HCT116 (cell line): ENCODE results near the gene SSUH2. TPM values are rescaled to one million over a fixed set of nuclear protein-coding genes. Genes with fewer than 3 reads are reported as not detected.

ENCODE experiments used
- ATAC-seq: fragments of 200-7000 bp; cut with Tn5 transposase; 2 replicates; pipeline ENCODE4 v1.9.1; 2020; ENCODE audit warnings: mild to moderate bottlenecking, moderate library complexity
- BruUV-seq: library from RNA; stranded (reverse); fragments of 400-500 nt; replicated peaks from 2 replicates; lab custom pipeline; 2021; lab: Mats Ljungman, UMichigan
- CTCF ChIA-PET: fragments of 300-600 bp; sonication (Branson Sonifier 250); formaldehyde crosslinking; loops from one replicate; lab custom pipeline; 2021; ENCODE audit warnings: antibody characterized with exemption; lab: Charles Lee
- POLR2A ChIA-PET: fragments of 300-600, 350-600 bp; sonication (Branson Sonifier 250); formaldehyde crosslinking; loops from one replicate; lab custom pipeline; 2021; ENCODE audit warnings: antibody characterized with exemption; lab: Charles Lee
- RAD21 ChIA-PET, 2 experiments: fragments of 300-600 bp; sonication (Branson Sonifier 250); formaldehyde crosslinking; loops; one replicate each; lab custom pipeline; 2023; ENCODE audit warnings: low total read pairs in 2 of 2; ENCODE audit not compliant: uncharacterized antibody in 2 of 2, unreplicated experiment in 2 of 2, low non-redundant PET in 1 of 2; lab: Charles Lee
- DNase-seq: peaks from one replicate; pipeline ENCODE4 v3.0.0-alpha.2; 2010; ENCODE audit warnings: low read depth, low spot score
- H2AFZ ChIP-seq: fragments of 200-600 bp; shearing (Covaris generic), sonication (generic); 2 replicates; pipeline ENCODE4 v1.6.1; 2017; ENCODE audit warnings: low read depth, mixed run types, mixed read lengths, antibody characterized with exemption, low read length; ENCODE audit not compliant: poor library complexity, severe bottlenecking
- H3K27ac ChIP-seq: 2 replicates; pipeline ENCODE4 v1.5.1; 2012; ENCODE audit warnings: low read depth, low read length
- H3K27me3 ChIP-seq: fragments of 200-600 bp; sonication (generic); 2 replicates; pipeline ENCODE4 v1.6.1; 2016; ENCODE audit warnings: mixed run types, low read length, mixed read lengths; ENCODE audit not compliant: insufficient read depth
- H3K36me3 ChIP-seq, 2 experiments: fragments of 200-500 bp in 1 of 2; fragments of 200-600 bp in 1 of 2; sonication (Bioruptor generic) in 1 of 2; sonication (generic) in 1 of 2; 2 replicates each; pipeline versions ENCODE4 v1.5.1 to v1.6.1; 2014 to 2016; ENCODE audit warnings: low read length in 2 of 2, inconsistent platforms in 1 of 2, mixed read lengths in 1 of 2, mixed run types in 1 of 2; ENCODE audit not compliant: insufficient read depth in 2 of 2, control insufficient read depth in 1 of 2
- H3K4me1 ChIP-seq, 2 experiments: fragments of 200-600 bp in 1 of 2; sonication (generic) in 1 of 2; 2 replicates each; pipeline versions ENCODE4 v1.5.1 to v1.6.1; 2012 to 2017; ENCODE audit warnings: low read length in 2 of 2, inconsistent platforms in 1 of 2, mild to moderate bottlenecking in 1 of 2, mixed read lengths in 1 of 2, mixed run types in 1 of 2, moderate library complexity in 1 of 2; ENCODE audit not compliant: insufficient read depth in 2 of 2, control insufficient read depth in 1 of 2
- H3K4me2 ChIP-seq: fragments of 200-600 bp; sonication (generic); 2 replicates; pipeline ENCODE4 v1.6.1; 2017; ENCODE audit warnings: mixed run types, low read length, mixed read lengths
- H3K4me3 ChIP-seq, 2 experiments: fragments of 200-600 bp in 1 of 2; sonication (generic) in 1 of 2; replicated peaks in 1 of 2; 2 replicates each; pipeline ENCODE4 v1.5.1; 2011 to 2016; ENCODE audit warnings: low read length in 2 of 2, control low read depth in 1 of 2, low read depth in 1 of 2, mild to moderate bottlenecking in 1 of 2, mixed read lengths in 1 of 2, mixed run types in 1 of 2
- H3K79me2 ChIP-seq: fragments of 200-600 bp; sonication (generic); 2 replicates; pipeline ENCODE4 v1.6.1; 2017; ENCODE audit warnings: mild to moderate bottlenecking, mixed run types, low read length, moderate library complexity, mixed read lengths; ENCODE audit not compliant: insufficient read depth
- H3K9ac ChIP-seq: fragments of 200-600 bp; sonication (generic); 2 replicates; pipeline ENCODE4 v1.6.1; 2016; ENCODE audit warnings: low read length, mixed read lengths
- H3K9me2 ChIP-seq: fragments of 200-600 bp; sonication (generic), shearing (Covaris generic); 2 replicates; pipeline ENCODE4 v1.6.1; 2017; ENCODE audit warnings: mixed run types, mild to moderate bottlenecking, moderate library complexity; ENCODE audit not compliant: insufficient read depth
- H3K9me3 ChIP-seq, 2 experiments: fragments of 200-500 bp in 1 of 2; fragments of 200-600 bp in 1 of 2; sonication (Bioruptor generic) in 1 of 2; sonication (generic) in 1 of 2; 2 replicates each; pipeline ENCODE4 v1.6.1; 2014 to 2017; ENCODE audit warnings: low read length in 2 of 2, mixed read lengths in 2 of 2, inconsistent platforms in 1 of 2, low read depth in 1 of 2, mild to moderate bottlenecking in 1 of 2, mixed run types in 1 of 2, moderate library complexity in 1 of 2; ENCODE audit not compliant: control insufficient read depth in 1 of 2, insufficient read depth in 1 of 2
- H4K20me1 ChIP-seq: fragments of 200-600 bp; sonication (generic), shearing (Covaris generic); 2 replicates; pipeline ENCODE4 v1.6.1; 2017; ENCODE audit warnings: mixed run types, mild to moderate bottlenecking, moderate library complexity; ENCODE audit not compliant: insufficient read depth
- CBX3 ChIP-seq: IDR thresholded peaks from 2 replicates; pipeline ENCODE4 v1.6.1; 2012; ENCODE audit warnings: low read depth
- ELF1 ChIP-seq: IDR thresholded peaks from 2 replicates; pipeline ENCODE4 v1.6.1; 2012; ENCODE audit warnings: low read depth, borderline replicate concordance
- EZH2phosphoT487 ChIP-seq: fragments of 200-600 bp; IDR thresholded peaks from 2 replicates; pipeline ENCODE4 v1.6.1; 2018; ENCODE audit warnings: antibody characterized with exemption, borderline replicate concordance
- JUND ChIP-seq: IDR thresholded peaks from 2 replicates; pipeline ENCODE4 v1.6.1; 2012
- POLR2AphosphoS5 ChIP-seq: IDR thresholded peaks from 2 replicates; pipeline ENCODE4 v1.6.1; 2011; ENCODE audit warnings: mild to moderate bottlenecking, low read depth, low read length, moderate library complexity
- RAD21 ChIP-seq: IDR thresholded peaks from 2 replicates; pipeline ENCODE4 v1.6.1; 2012; ENCODE audit warnings: low read depth, mild to moderate bottlenecking
- SP1 ChIP-seq: IDR thresholded peaks from 2 replicates; pipeline ENCODE4 v1.6.1; 2012; ENCODE audit warnings: low read depth
- TCF7L2 ChIP-seq: IDR thresholded peaks from 2 replicates; pipeline ENCODE4 v1.7.0; 2011; ENCODE audit warnings: borderline replicate concordance, inconsistent platforms; ENCODE audit not compliant: insufficient read depth, insufficient read length; ENCODE audit errors: extremely low read depth
- ZFX ChIP-seq: fragments of 450-650 bp; IDR thresholded peaks from 2 replicates; pipeline ENCODE4 v1.6.1; 2017
- ZNF274 ChIP-seq: fragments of 200-500 bp; sonication (Bioruptor generic); IDR thresholded peaks from 2 replicates; pipeline ENCODE4 v1.6.1; 2014; ENCODE audit warnings: mild to moderate bottlenecking, low read depth, low read length, inconsistent platforms
- intact Hi-C: fragments of 100-400 bp; cut with micrococcal nuclease; formaldehyde crosslinking; loops from 2 replicates; pipeline ENCODE4 v1.10.0; 2022
- total RNA-seq: library from RNA; stranded (reverse); gene quantifications from one replicate; pipeline ENCODE4 v1.2.1, GENCODE V29; 2021; ENCODE audit not compliant: unreplicated experiment
- TF ChIP-seq, protein P1 (sequence below), 3 experiments: fragments of 200-600 bp in 1 of 3; sonication (generic) in 1 of 3; IDR thresholded peaks in 2 of 3; conservative IDR thresholded peaks in 1 of 3; 2 replicates each; pipeline ENCODE4 v1.5.1; 2012 to 2017; ENCODE audit warnings: low read depth in 2 of 3, low read length in 2 of 3, antibody characterized with exemption in 1 of 3, borderline replicate concordance in 1 of 3, control low read depth in 1 of 3, mild to moderate bottlenecking in 1 of 3, mixed read lengths in 1 of 3, mixed run types in 1 of 3, moderate library complexity in 1 of 3; ENCODE audit not compliant: insufficient read depth in 1 of 3
- TF ChIP-seq, protein P2 (sequence below): IDR thresholded peaks from 2 replicates; pipeline ENCODE4 v1.6.1; 2011; ENCODE audit warnings: mild to moderate bottlenecking, low read length, moderate library complexity; ENCODE audit not compliant: insufficient replicate concordance; ENCODE audit errors: extremely low read depth
- TF ChIP-seq, protein P3 (sequence below): IDR thresholded peaks from 2 replicates; pipeline ENCODE4 v1.6.1; 2012; ENCODE audit warnings: low read depth

SSUH2 gene
- total RNA-seq, 1 experiment from 2014 or later = 0.76 TPM

DNA sequence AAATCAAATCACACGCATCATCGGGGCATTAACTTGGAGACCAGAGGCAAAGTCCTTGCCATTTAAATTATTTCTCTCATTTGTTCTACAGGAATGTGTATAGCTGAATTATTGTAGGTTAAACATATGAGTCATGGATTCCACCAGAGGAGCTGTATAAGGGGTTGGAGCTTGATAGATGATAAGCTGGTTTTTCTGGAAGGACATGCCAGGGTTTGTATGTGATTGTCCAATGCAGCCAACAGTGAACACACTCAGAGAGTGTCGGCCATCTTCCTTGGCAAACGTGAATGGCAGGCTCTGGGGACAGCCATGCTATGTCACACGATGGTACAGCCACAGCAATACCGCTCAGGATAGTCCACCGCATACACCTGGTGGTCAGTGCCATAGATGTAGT lies 25.1 kb downstream of the SSUH2 start:
- no peak overlapping the region for H3K27ac ChIP-seq
- intact Hi-C loops = no loop called here
- H3K79me2 ChIP-seq = no peaks in the 10 kb centered on the region
- CTCF ChIA-PET = interaction anchor here (0.7 kb wide), 1 partner anchor 178 kb away, joined by 3 read pairs; no protein-coding TSS in a partner anchor
- no peak overlapping the region for H2AFZ ChIP-seq
- no peaks in the 10 kb centered on the region for H3K36me3 ChIP-seq
- DNase-seq = no peak
- POLR2A ChIA-PET = no interaction called here
- TF ChIP-seq, protein P1, sequence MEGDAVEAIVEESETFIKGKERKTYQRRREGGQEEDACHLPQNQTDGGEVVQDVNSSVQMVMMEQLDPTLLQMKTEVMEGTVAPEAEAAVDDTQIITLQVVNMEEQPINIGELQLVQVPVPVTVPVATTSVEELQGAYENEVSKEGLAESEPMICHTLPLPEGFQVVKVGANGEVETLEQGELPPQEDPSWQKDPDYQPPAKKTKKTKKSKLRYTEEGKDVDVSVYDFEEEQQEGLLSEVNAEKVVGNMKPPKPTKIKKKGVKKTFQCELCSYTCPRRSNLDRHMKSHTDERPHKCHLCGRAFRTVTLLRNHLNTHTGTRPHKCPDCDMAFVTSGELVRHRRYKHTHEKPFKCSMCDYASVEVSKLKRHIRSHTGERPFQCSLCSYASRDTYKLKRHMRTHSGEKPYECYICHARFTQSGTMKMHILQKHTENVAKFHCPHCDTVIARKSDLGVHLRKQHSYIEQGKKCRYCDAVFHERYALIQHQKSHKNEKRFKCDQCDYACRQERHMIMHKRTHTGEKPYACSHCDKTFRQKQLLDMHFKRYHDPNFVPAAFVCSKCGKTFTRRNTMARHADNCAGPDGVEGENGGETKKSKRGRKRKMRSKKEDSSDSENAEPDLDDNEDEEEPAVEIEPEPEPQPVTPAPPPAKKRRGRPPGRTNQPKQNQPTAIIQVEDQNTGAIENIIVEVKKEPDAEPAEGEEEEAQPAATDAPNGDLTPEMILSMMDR (IDR thresholded peaks at IDR 0.05 in 2 of 3, conservative IDR thresholded peaks at IDR 0.05 in 1 of 3; ENCODE audit: borderline replicate concordance in 1 of 3, insufficient read depth in 1 of 3, low read depth in 2 of 3, low read length in 2 of 3) = no peak
- TF ChIP-seq CBX3 (no peak), RAD21 (no peak), ZNF274 (no peak), EZH2phosphoT487 (no peak), ELF1 (no peak), JUND (no peak), SP1 (no peak), POLR2AphosphoS5 (no peak), TCF7L2 (no peak), ZFX (no peak)
- TF ChIP-seq, protein P2, sequence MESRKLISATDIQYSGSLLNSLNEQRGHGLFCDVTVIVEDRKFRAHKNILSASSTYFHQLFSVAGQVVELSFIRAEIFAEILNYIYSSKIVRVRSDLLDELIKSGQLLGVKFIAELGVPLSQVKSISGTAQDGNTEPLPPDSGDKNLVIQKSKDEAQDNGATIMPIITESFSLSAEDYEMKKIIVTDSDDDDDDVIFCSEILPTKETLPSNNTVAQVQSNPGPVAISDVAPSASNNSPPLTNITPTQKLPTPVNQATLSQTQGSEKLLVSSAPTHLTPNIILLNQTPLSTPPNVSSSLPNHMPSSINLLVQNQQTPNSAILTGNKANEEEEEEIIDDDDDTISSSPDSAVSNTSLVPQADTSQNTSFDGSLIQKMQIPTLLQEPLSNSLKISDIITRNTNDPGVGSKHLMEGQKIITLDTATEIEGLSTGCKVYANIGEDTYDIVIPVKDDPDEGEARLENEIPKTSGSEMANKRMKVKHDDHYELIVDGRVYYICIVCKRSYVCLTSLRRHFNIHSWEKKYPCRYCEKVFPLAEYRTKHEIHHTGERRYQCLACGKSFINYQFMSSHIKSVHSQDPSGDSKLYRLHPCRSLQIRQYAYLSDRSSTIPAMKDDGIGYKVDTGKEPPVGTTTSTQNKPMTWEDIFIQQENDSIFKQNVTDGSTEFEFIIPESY = no peak
- TF ChIP-seq, protein P3, sequence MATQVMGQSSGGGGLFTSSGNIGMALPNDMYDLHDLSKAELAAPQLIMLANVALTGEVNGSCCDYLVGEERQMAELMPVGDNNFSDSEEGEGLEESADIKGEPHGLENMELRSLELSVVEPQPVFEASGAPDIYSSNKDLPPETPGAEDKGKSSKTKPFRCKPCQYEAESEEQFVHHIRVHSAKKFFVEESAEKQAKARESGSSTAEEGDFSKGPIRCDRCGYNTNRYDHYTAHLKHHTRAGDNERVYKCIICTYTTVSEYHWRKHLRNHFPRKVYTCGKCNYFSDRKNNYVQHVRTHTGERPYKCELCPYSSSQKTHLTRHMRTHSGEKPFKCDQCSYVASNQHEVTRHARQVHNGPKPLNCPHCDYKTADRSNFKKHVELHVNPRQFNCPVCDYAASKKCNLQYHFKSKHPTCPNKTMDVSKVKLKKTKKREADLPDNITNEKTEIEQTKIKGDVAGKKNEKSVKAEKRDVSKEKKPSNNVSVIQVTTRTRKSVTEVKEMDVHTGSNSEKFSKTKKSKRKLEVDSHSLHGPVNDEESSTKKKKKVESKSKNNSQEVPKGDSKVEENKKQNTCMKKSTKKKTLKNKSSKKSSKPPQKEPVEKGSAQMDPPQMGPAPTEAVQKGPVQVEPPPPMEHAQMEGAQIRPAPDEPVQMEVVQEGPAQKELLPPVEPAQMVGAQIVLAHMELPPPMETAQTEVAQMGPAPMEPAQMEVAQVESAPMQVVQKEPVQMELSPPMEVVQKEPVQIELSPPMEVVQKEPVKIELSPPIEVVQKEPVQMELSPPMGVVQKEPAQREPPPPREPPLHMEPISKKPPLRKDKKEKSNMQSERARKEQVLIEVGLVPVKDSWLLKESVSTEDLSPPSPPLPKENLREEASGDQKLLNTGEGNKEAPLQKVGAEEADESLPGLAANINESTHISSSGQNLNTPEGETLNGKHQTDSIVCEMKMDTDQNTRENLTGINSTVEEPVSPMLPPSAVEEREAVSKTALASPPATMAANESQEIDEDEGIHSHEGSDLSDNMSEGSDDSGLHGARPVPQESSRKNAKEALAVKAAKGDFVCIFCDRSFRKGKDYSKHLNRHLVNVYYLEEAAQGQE = no peak
- RAD21 ChIA-PET = no interaction called here
- H3K9ac ChIP-seq = no peak overlapping the region
- no peak overlapping the region for H3K4me3 ChIP-seq
- H4K20me1 ChIP-seq = no peaks in the 10 kb centered on the region
- H3K27me3 ChIP-seq = no peaks in the 10 kb centered on the region
- H3K9me2 ChIP-seq = no peaks in the 10 kb centered on the region
- H3K4me2 ChIP-seq = no peak overlapping the region
- no peaks in the 10 kb centered on the region; a peak in 1 of 4 replicates for H3K4me1 ChIP-seq
- ATAC-seq = no peak
- H3K9me3 ChIP-seq = peaks cover 0 to 7% of the 10 kb centered on the region in 2 experiments; a peak in 1 of 4 replicates
- BruUV-seq = no TSS peak
